IMR-90 (cell line): Measurements from ENCODE around the gene RHOD. TPM values are rescaled to one million over a fixed set of nuclear protein-coding genes. Genes with fewer than 3 reads are reported as not detected.
A peak's percentile ranks its signal among the peaks of the same experiment; 100 is the strongest.

Experiments
- ATAC-seq: fragments of 200-7000 bp; cut with Tn5 transposase; 2 replicates; pipeline ENCODE4 v1.9.1; 2020; ENCODE audit warnings: low read depth, mild to moderate bottlenecking, moderate library complexity
- BruUV-seq: library from RNA; stranded (reverse); fragments of 400-500 nt; replicated peaks from 2 replicates; lab custom pipeline; 2021; lab: Mats Ljungman, UMichigan
- CTCF ChIA-PET: fragments of 300-600 bp; formaldehyde crosslinking; extraction: SDS; loops from one replicate; lab custom pipeline; 2021; ENCODE audit warnings: antibody characterized with exemption; lab: Yijun Ruan, JAX
- POLR2A ChIA-PET: fragments of 300-600 bp; sonication (Branson Sonifier 250); formaldehyde crosslinking; loops from one replicate; lab custom pipeline; 2022; ENCODE audit warnings: antibody characterized with exemption; ENCODE audit not compliant: unreplicated experiment; lab: Charles Lee
- DNase-seq: peaks from one replicate; pipeline ENCODE4 v3.0.0; 2013
- H2AFZ ChIP-seq: replicated peaks from 2 replicates; pipeline ENCODE3; 2013; ENCODE audit warnings: low read length, mild to moderate bottlenecking; ENCODE audit not compliant: poor library complexity
- H2AK5ac ChIP-seq: 2 replicates; pipeline ENCODE4 v1.6.1; 2013; ENCODE audit warnings: low read depth, low read length, inconsistent platforms
- H2AK9ac ChIP-seq: replicated peaks from 2 replicates; pipeline ENCODE3; 2013; ENCODE audit warnings: mild to moderate bottlenecking, low read depth, low read length, moderate library complexity; ENCODE audit not compliant: poor library complexity
- H2BK120ac ChIP-seq: 2 replicates; pipeline ENCODE4 v1.6.1; 2013; ENCODE audit warnings: low read depth, low read length, inconsistent platforms
- H2BK15ac ChIP-seq: 3 replicates; pipeline ENCODE4 v1.6.1; 2013; ENCODE audit warnings: low read depth, low read length, inconsistent platforms
- H2BK20ac ChIP-seq: 2 replicates; pipeline ENCODE4 v1.6.1; 2013; ENCODE audit warnings: low read depth, mild to moderate bottlenecking, inconsistent platforms, low read length, moderate library complexity
- H2BK5ac ChIP-seq: 2 replicates; pipeline ENCODE4 v1.6.1; 2013; ENCODE audit warnings: mild to moderate bottlenecking, low read depth, low read length, inconsistent platforms; ENCODE audit not compliant: poor library complexity, severe bottlenecking
- H3K14ac ChIP-seq: replicated peaks from 2 replicates; pipeline ENCODE4 v1.6.1; 2013; ENCODE audit warnings: low read depth, low read length, inconsistent platforms
- H3K18ac ChIP-seq: 2 replicates; pipeline ENCODE4 v1.6.1; 2013; ENCODE audit warnings: low read depth, low read length, control low read depth
- H3K23ac ChIP-seq: 2 replicates; pipeline ENCODE4 v1.6.1; 2013; ENCODE audit warnings: low read depth, low read length, inconsistent platforms
- H3K27ac ChIP-seq: 2 replicates; pipeline ENCODE4 v1.5.1; 2013; ENCODE audit warnings: mild to moderate bottlenecking, control low read depth, low read length; ENCODE audit not compliant: insufficient read depth
- H3K27me3 ChIP-seq: 2 replicates; pipeline ENCODE4 v1.6.1; 2013; ENCODE audit warnings: low read length; ENCODE audit not compliant: control insufficient read depth, insufficient read depth
- H3K36me3 ChIP-seq: 2 replicates; pipeline ENCODE4 v1.6.1; 2013; ENCODE audit warnings: low read length, mixed read lengths; ENCODE audit not compliant: control insufficient read depth, insufficient read depth
- H3K4ac ChIP-seq: 2 replicates; pipeline ENCODE4 v1.6.1; 2013; ENCODE audit warnings: low read depth, low read length, inconsistent platforms
- H3K4me1 ChIP-seq: 2 replicates; pipeline ENCODE4 v1.6.1; 2013; ENCODE audit warnings: low read length, mixed read lengths; ENCODE audit not compliant: control insufficient read depth, insufficient read depth
- H3K4me2 ChIP-seq: 2 replicates; pipeline ENCODE4 v1.6.1; 2013; ENCODE audit warnings: low read depth, mild to moderate bottlenecking, control low read depth, low read length, moderate library complexity
- H3K4me3 ChIP-seq: 2 replicates; pipeline ENCODE4 v1.5.1; 2013; ENCODE audit warnings: low read depth, mild to moderate bottlenecking, control low read depth, low read length, moderate library complexity; ENCODE audit not compliant: insufficient read depth
- H3K56ac ChIP-seq: 2 replicates; pipeline ENCODE4 v1.6.1; 2013; ENCODE audit warnings: low read length, inconsistent platforms; ENCODE audit not compliant: insufficient read depth; ENCODE audit errors: extremely low read depth
- H3K79me1 ChIP-seq, 2 experiments: 2 replicates each; pipeline ENCODE4 v1.6.1; 2013; ENCODE audit warnings: low read length in 2 of 2, inconsistent platforms in 1 of 2, low read depth in 1 of 2
- H3K9ac ChIP-seq: 2 replicates; pipeline ENCODE4 v1.6.1; 2013; ENCODE audit warnings: low read depth, low read length, control low read depth
- H3K9me1 ChIP-seq: 2 replicates; pipeline ENCODE4 v1.6.1; 2013; ENCODE audit warnings: low read length, inconsistent platforms; ENCODE audit not compliant: insufficient read depth
- H3K9me3 ChIP-seq: 2 replicates; pipeline ENCODE4 v1.6.1; 2013; ENCODE audit warnings: low read length; ENCODE audit not compliant: control insufficient read depth, insufficient read depth
- H4K20me1 ChIP-seq: 2 replicates; pipeline ENCODE4 v1.6.1; 2013; ENCODE audit warnings: low read length, inconsistent platforms; ENCODE audit not compliant: insufficient read depth
- H4K5ac ChIP-seq: 2 replicates; pipeline ENCODE4 v1.6.1; 2013; ENCODE audit warnings: mild to moderate bottlenecking, low read depth, low read length, control low read depth
- H4K8ac ChIP-seq, 2 experiments: 2 replicates each; pipeline ENCODE4 v1.6.1; 2013; ENCODE audit warnings: low read depth in 2 of 2, low read length in 2 of 2, control low read depth in 1 of 2, inconsistent platforms in 1 of 2
- H4K91ac ChIP-seq: 2 replicates; pipeline ENCODE4 v1.6.1; 2013; ENCODE audit warnings: low read depth, low read length, inconsistent platforms; ENCODE audit not compliant: insufficient read depth
- CEBPB ChIP-seq: IDR thresholded peaks from 2 replicates; pipeline ENCODE4 v1.6.1; 2012; ENCODE audit warnings: low read depth, low read length, improper control_type of control experiment
- FOS ChIP-seq: fragments of 150-350 bp; IDR thresholded peaks from 2 replicates; pipeline ENCODE4 v1.6.1; 2016; ENCODE audit warnings: low read depth, low read length
- MAZ ChIP-seq: IDR thresholded peaks from 2 replicates; pipeline ENCODE4 v1.6.1; 2012; ENCODE audit warnings: low read depth, mild to moderate bottlenecking, low read length, improper control_type of control experiment, moderate library complexity, borderline replicate concordance
- POLR2A ChIP-seq: IDR thresholded peaks from 2 replicates; pipeline ENCODE4 v1.6.1; 2012; ENCODE audit warnings: mild to moderate bottlenecking, low read depth, low read length
- WGBS, 2 experiments: methylation state at CpG; one replicate each; pipeline versions ENCODE4 v1.1.5 to v1.1.7; 2013; ENCODE audit warnings: missing lambda C conversion rate in 2 of 2; ENCODE audit not compliant: insufficient read length in 1 of 2; ENCODE audit errors: extremely low coverage in 2 of 2; 5-methylcytosine and 5-hydroxymethylcytosine counted together
- dilution Hi-C: fragments of 300-500 bp; cut with HindIII; formaldehyde crosslinking; loops from one replicate; pipeline ENCODE4 v1.14.3; 2018; ENCODE audit warnings: low sequenced_read_pairs; ENCODE audit not compliant: unreplicated experiment
- in situ Hi-C: fragments of 300-500 bp; cut with MboI; formaldehyde crosslinking; loops from 3 replicates; pipeline ENCODE4 v1.14.3; 2019; ENCODE audit warnings: low sequenced_read_pairs, inconsistent platforms, mixed read lengths
- intact Hi-C: fragments of 100-400 bp; cut with micrococcal nuclease; formaldehyde crosslinking; loops from 2 replicates; pipeline ENCODE4 v1.10.0; 2022
- polyA plus RNA-seq, 3 experiments: library from polyadenylated mRNA; depleted of rRNA; stranded (reverse); fragments of >200 nt; gene quantifications; 2 replicates each; pipeline ENCODE4 v1.2.3, GENCODE V29; 2012; ENCODE audit warnings: low replicate concordance in 1 of 3
- total RNA-seq: library from RNA; depleted of rRNA; stranded (reverse); fragments of >200 nt; gene quantifications from 2 replicates; pipeline ENCODE4 v1.2.3, GENCODE V29; 2012
- TF ChIP-seq, protein P1 (sequence below): conservative IDR thresholded peaks from 2 replicates; pipeline ENCODE4 v1.5.1; 2012; ENCODE audit warnings: mild to moderate bottlenecking, low read depth, low read length, improper control_type of control experiment

Gene RHOD
- total and polyA plus RNA-seq, 2 of the 4 experiments (the other 2 are of a cell fraction) = 4.7 to 10.9 TPM

GRCh38 chr11:67118801-67119584 is 62.3 kb downstream of the RHOD start, which contains the start of gene KDM2A:
KDM2A (plus strand) TSS chr11:67119263; CDS start chr11:67121317, 2,054 bp downstream.
- CTCF ChIA-PET = no interaction called here
- Histone ChIP-seq H2BK5ac (peak within 1 kb of the TSS; percentile 79), H4K91ac (peak within 1 kb of the TSS; percentile 85), H2BK120ac (peak within 1 kb of the TSS; percentile 70), H3K4me2 (peak within 1 kb of the TSS; percentile 71), H2AFZ (peak within 1 kb of the TSS; percentile 97), H3K9ac (peak within 1 kb of the TSS; percentile 96), H3K27me3 (no peaks in the 10 kb centered on the region), H4K8ac (peak within 1 kb of the TSS; percentile 91 to 98), H3K4ac (peak within 1 kb of the TSS; percentile 87), H3K79me1 (peaks cover 0 to 14% of the 10 kb centered on the region in 2 experiments; a peak in 1 of 4 replicates), H3K14ac (peak within 1 kb of the TSS; percentile 90), H2AK5ac (peak within 1 kb of the TSS; percentile 45; the same call in 1 of the 2 replicates), H3K9me1 (no peaks in the 10 kb centered on the region; the same call in 1 of the 2 replicates), H3K36me3 (peaks cover 5% of the 10 kb centered on the region), H4K20me1 (peaks cover 38% of the 10 kb centered on the region), H2BK15ac (no peak within 1 kb of the TSS), H4K5ac (peak within 1 kb of the TSS; percentile 100), H3K9me3 (no peaks in the 10 kb centered on the region), H3K4me3 (peak within 1 kb of the TSS; percentile 99), H3K56ac (peak within 1 kb of the TSS; percentile 97; the same call in 1 of the 2 replicates), H3K4me1 (peaks cover 8% of the 10 kb centered on the region), H3K18ac (peak within 1 kb of the TSS; percentile 91), H2BK20ac (no peak within 1 kb of the TSS), H3K23ac (peak within 1 kb of the TSS; percentile 99), H2AK9ac (peak within 1 kb of the TSS; percentile 100), H3K27ac (peak within 1 kb of the TSS; percentile 95)
- POLR2A ChIA-PET = interaction anchor here (0.6 kb wide), 1 partner anchor 27 kb away, joined by 4 read pairs; no protein-coding TSS in a partner anchor
- ATAC-seq (peak; percentile 92), DNase-seq (peak; percentile 99)
- 0% methylated on average over 27 of the region's 97 CpGs; no CpG with 5 or more reads in 1 of the 2 experiments for WGBS, 2 experiments
- in situ Hi-C loops (no loop called here), dilution Hi-C loops (no loop called here), intact Hi-C loops (no loop called here)
- no TSS peak for BruUV-seq
- TF ChIP-seq MAZ = peak; percentile 91; the same call in 1 of the 2 replicates
- peak; percentile 70 for TF ChIP-seq POLR2A
- no peak for TF ChIP-seq FOS
- TF ChIP-seq CEBPB = no peak
- TF ChIP-seq, protein P1, sequence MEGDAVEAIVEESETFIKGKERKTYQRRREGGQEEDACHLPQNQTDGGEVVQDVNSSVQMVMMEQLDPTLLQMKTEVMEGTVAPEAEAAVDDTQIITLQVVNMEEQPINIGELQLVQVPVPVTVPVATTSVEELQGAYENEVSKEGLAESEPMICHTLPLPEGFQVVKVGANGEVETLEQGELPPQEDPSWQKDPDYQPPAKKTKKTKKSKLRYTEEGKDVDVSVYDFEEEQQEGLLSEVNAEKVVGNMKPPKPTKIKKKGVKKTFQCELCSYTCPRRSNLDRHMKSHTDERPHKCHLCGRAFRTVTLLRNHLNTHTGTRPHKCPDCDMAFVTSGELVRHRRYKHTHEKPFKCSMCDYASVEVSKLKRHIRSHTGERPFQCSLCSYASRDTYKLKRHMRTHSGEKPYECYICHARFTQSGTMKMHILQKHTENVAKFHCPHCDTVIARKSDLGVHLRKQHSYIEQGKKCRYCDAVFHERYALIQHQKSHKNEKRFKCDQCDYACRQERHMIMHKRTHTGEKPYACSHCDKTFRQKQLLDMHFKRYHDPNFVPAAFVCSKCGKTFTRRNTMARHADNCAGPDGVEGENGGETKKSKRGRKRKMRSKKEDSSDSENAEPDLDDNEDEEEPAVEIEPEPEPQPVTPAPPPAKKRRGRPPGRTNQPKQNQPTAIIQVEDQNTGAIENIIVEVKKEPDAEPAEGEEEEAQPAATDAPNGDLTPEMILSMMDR = peak; percentile 22; the same call in 1 of the 2 replicates
